Measurements from ENCODE around the gene FZD4. TPM values are rescaled to one million over a fixed set of nuclear protein-coding genes. Genes with fewer than 3 reads are reported as not detected.

Gene FZD4
- total RNA-seq, 1 experiment from 2014 or later: 0.35 TPM

DNA sequence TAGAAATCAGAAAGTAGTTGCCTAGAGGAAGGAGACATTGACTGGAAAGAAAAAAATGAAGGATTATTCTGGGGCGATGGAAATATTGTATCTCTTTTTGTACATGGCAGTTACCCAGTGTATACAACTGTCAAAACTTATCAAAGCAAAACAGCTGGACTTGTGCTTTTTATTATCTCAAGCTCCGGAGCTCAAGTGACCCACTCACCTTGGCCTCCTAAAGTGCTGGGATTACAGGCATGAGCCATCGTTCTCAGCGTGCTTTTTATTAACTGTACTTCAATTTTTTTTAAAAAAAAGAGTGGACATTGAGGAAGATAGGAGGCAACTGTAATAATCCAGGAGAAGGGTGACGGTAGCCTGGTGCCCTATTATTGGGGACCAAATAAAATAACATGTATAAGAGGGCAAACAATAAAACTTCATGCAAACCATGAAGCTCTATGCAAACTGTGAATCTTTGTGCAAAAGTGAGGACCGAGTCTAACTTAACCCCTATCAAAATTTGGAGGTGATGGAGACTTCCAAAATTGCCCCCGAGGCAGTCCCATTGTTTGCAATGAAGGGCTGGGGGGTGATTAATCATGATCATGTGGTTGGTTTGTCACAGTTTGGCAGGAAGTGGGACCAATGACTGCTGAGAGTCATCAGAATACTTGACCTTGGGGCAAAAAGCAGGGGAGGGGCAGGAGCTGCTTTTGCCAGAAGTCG, 23.5 kb downstream of the FZD4 start:
- TF ChIP-seq, protein P1, sequence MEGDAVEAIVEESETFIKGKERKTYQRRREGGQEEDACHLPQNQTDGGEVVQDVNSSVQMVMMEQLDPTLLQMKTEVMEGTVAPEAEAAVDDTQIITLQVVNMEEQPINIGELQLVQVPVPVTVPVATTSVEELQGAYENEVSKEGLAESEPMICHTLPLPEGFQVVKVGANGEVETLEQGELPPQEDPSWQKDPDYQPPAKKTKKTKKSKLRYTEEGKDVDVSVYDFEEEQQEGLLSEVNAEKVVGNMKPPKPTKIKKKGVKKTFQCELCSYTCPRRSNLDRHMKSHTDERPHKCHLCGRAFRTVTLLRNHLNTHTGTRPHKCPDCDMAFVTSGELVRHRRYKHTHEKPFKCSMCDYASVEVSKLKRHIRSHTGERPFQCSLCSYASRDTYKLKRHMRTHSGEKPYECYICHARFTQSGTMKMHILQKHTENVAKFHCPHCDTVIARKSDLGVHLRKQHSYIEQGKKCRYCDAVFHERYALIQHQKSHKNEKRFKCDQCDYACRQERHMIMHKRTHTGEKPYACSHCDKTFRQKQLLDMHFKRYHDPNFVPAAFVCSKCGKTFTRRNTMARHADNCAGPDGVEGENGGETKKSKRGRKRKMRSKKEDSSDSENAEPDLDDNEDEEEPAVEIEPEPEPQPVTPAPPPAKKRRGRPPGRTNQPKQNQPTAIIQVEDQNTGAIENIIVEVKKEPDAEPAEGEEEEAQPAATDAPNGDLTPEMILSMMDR (IDR thresholded peaks at IDR 0.05; ENCODE audit: unreplicated experiment): no peak
- no peak overlapping the region for H3K4me3 Mint-ChIP-seq (ENCODE audit: unreplicated experiment)
- peaks cover 12% of the 10 kb centered on the region for H3K4me1 Mint-ChIP-seq (ENCODE audit: insufficient read depth, unreplicated experiment)
- no peak overlapping the region for H3K27ac Mint-ChIP-seq (ENCODE audit: low read depth, unreplicated experiment)
- DNase-seq (ENCODE audit: unreplicated experiment): peak; percentile 61
- no TSS peak for BruUV-seq (replicated peaks)
- POLR2A ChIA-PET: no interaction called here
- no peaks in the 10 kb centered on the region for H3K36me3 Mint-ChIP-seq (ENCODE audit: insufficient read depth, unreplicated experiment)
- no peaks in the 10 kb centered on the region for H3K27me3 Mint-ChIP-seq (ENCODE audit: insufficient read depth, unreplicated experiment)
- CTCF ChIA-PET: interaction anchor here (0.6 to 3.3 kb wide), 5 partner anchors 13 to 370 kb away, joined by 3 to 21 read pairs (median 4); no protein-coding TSS in a partner anchor
- intact Hi-C loops (cut with micrococcal nuclease): no loop called here
- H3K9me3 Mint-ChIP-seq (ENCODE audit: unreplicated experiment): no peaks in the 10 kb centered on the region

GRCh38 chr11:86930957-86931547, 24.1 kb downstream of the FZD4 start:
- Mint-ChIP-seq H3K36me3 (ENCODE audit: insufficient read depth, unreplicated experiment) (no peaks in the 10 kb centered on the region), H3K4me1 (ENCODE audit: insufficient read depth, unreplicated experiment) (peaks cover 12% of the 10 kb centered on the region), H3K27me3 (ENCODE audit: insufficient read depth, unreplicated experiment) (no peaks in the 10 kb centered on the region), H3K4me3 (ENCODE audit: unreplicated experiment) (no peak overlapping the region), H3K9me3 (ENCODE audit: unreplicated experiment) (no peaks in the 10 kb centered on the region), H3K27ac (ENCODE audit: low read depth, unreplicated experiment) (no peak overlapping the region)
- no peak for DNase-seq (ENCODE audit: unreplicated experiment)
- TF ChIP-seq, protein P1 (IDR thresholded peaks at IDR 0.05; ENCODE audit: unreplicated experiment): no peak
- no TSS peak for BruUV-seq (replicated peaks)
- ChIA-PET POLR2A (no interaction called here), CTCF (interaction anchor here (0.9 to 2.1 kb wide), 3 partner anchors 7 to 351 kb away, joined by 4 to 8 read pairs (median 5); no protein-coding TSS in a partner anchor)
- intact Hi-C loops (cut with micrococcal nuclease): no loop called here

- no peak for DNase-seq (ENCODE audit: unreplicated experiment)
- peaks cover 9% of the 10 kb centered on the region for H3K4me1 Mint-ChIP-seq (ENCODE audit: insufficient read depth, unreplicated experiment)
- intact Hi-C loops (cut with micrococcal nuclease): no loop called here
- H3K9me3 Mint-ChIP-seq (ENCODE audit: unreplicated experiment): no peaks in the 10 kb centered on the region
- no peaks in the 10 kb centered on the region for H3K27me3 Mint-ChIP-seq (ENCODE audit: insufficient read depth, unreplicated experiment)
- H3K36me3 Mint-ChIP-seq (ENCODE audit: insufficient read depth, unreplicated experiment): no peaks in the 10 kb centered on the region
- POLR2A ChIA-PET: no interaction called here
- no peak overlapping the region for H3K27ac Mint-ChIP-seq (ENCODE audit: low read depth, unreplicated experiment)
- BruUV-seq (replicated peaks): no TSS peak
- TF ChIP-seq, protein P1 (IDR thresholded peaks at IDR 0.05; ENCODE audit: unreplicated experiment): no peak
- no peak overlapping the region for H3K4me3 Mint-ChIP-seq (ENCODE audit: unreplicated experiment)
- CTCF ChIA-PET: interaction anchor here (1.0 to 13.2 kb wide), 5 partner anchors 10 to 403 kb away, joined by 3 to 401 read pairs (median 3); no protein-coding TSS in a partner anchor
Observed at GRCh38 chr11:86926975-86927374, 28.2 kb downstream of the FZD4 start.

GRCh38 chr11:86923999-86924766, 31.0 kb downstream of the FZD4 start:
- Mint-ChIP-seq H3K27me3 (ENCODE audit: insufficient read depth, unreplicated experiment) (no peaks in the 10 kb centered on the region), H3K4me3 (ENCODE audit: unreplicated experiment) (no peak overlapping the region), H3K36me3 (ENCODE audit: insufficient read depth, unreplicated experiment) (no peaks in the 10 kb centered on the region), H3K4me1 (ENCODE audit: insufficient read depth, unreplicated experiment) (peaks cover 6% of the 10 kb centered on the region), H3K27ac (ENCODE audit: low read depth, unreplicated experiment) (no peak overlapping the region), H3K9me3 (ENCODE audit: unreplicated experiment) (no peaks in the 10 kb centered on the region)
- ChIA-PET POLR2A (no interaction called here), CTCF (interaction anchor here (0.6 to 13.2 kb wide), 5 partner anchors 15 to 936 kb away, joined by 4 to 401 read pairs (median 6); no protein-coding TSS in a partner anchor)
- BruUV-seq (replicated peaks): no TSS peak
- TF ChIP-seq, protein P1 (IDR thresholded peaks at IDR 0.05; ENCODE audit: unreplicated experiment): no peak
- intact Hi-C loops (cut with micrococcal nuclease): no loop called here
- DNase-seq (ENCODE audit: unreplicated experiment): no peak
